Activated CD8-positive, alpha-beta memory T cell treated with anti-CD3 and anti-CD28 coated beads, Interleukin-2, amount 50 U/mL, for 4 hours (primary cell): Measurements from ENCODE around the gene PPFIBP2.

Experiments used
- DNase-seq: peaks from one replicate; pipeline ENCODE4 v3.0.0-alpha.2; 2020

The PPFIBP2 gene

GRCh38 chr11:7513234-7514098 lies at the start of gene PPFIBP2:
Gene PPFIBP2, plus strand, starts transcription at chr11:7513999. Its CDS starts 35,477 bp downstream, at chr11:7549476.
- peak; percentile 86 for DNase-seq

- DNase-seq: no peak
Observed at GRCh38 chr11:7467652-7468051, 46.1 kb upstream of the PPFIBP2 start.

- DNase-seq: no peak
Observed at GRCh38 chr11:7469351-7469865, 44.4 kb upstream of the PPFIBP2 start.

GRCh38 chr11:7471071-7471470 lies 42.7 kb upstream of the PPFIBP2 start:
- no peak for DNase-seq

- no peak for DNase-seq
Observed at GRCh38 chr11:7473717-7474116, 40.1 kb upstream of the PPFIBP2 start.

GRCh38 chr11:7480113-7480512 lies 33.7 kb upstream of the PPFIBP2 start:
- no peak for DNase-seq

GRCh38 chr11:7484131-7484530 lies 29.7 kb upstream of the PPFIBP2 start:
- DNase-seq: no peak

GRCh38 chr11:7484645-7485044 lies 29.2 kb upstream of the PPFIBP2 start:
- DNase-seq: no peak

GRCh38 chr11:7485186-7486097 lies 28.4 kb upstream of the PPFIBP2 start, which contains the start of gene OLFML1:
Gene OLFML1, plus strand, starts transcription at chr11:7485506. Its CDS starts 370 bp downstream, at chr11:7485876.
- no peak for DNase-seq

GRCh38 chr11:7486098-7486780 lies 27.6 kb upstream of the PPFIBP2 start:
- DNase-seq: no peak

- DNase-seq: no peak
Observed at GRCh38 chr11:7486781-7487140, 27.0 kb upstream of the PPFIBP2 start.

GRCh38 chr11:7487360-7487759 lies 26.4 kb upstream of the PPFIBP2 start:
- DNase-seq: no peak

GRCh38 chr11:7488681-7489080 lies 25.1 kb upstream of the PPFIBP2 start:
- no peak for DNase-seq

GRCh38 chr11:7489376-7489775 lies 24.4 kb upstream of the PPFIBP2 start:
- DNase-seq: no peak

- DNase-seq: no peak
Observed at GRCh38 chr11:7490054-7490453, 23.7 kb upstream of the PPFIBP2 start.

GRCh38 chr11:7490535-7490934 lies 23.3 kb upstream of the PPFIBP2 start:
- no peak for DNase-seq

- DNase-seq: no peak
Observed at GRCh38 chr11:7492253-7492652, 21.5 kb upstream of the PPFIBP2 start.

GRCh38 chr11:7493670-7494069 lies 20.1 kb upstream of the PPFIBP2 start:
- no peak for DNase-seq

GRCh38 chr11:7494086-7494745 lies 19.6 kb upstream of the PPFIBP2 start:
- no peak for DNase-seq

- no peak for DNase-seq
Observed at GRCh38 chr11:7495882-7496551, 17.8 kb upstream of the PPFIBP2 start.

- DNase-seq: no peak
Observed at GRCh38 chr11:7498193-7498592, 15.6 kb upstream of the PPFIBP2 start.

- no peak for DNase-seq
Observed at GRCh38 chr11:7499081-7499480, 14.7 kb upstream of the PPFIBP2 start.
